NCI-H526 (cell line): ENCODE results near the gene PPT2.

ENCODE experiments used
- DNase-seq, 2 experiments: peaks; one replicate each; lab custom pipeline; 2025; lab: John Stamatoyannopoulos, UW

PPT2 gene

GRCh38 chr6:32151863-32152768, 1.8 kb upstream of the PPT2 start, which contains the start of gene PRRT1:
Gene PRRT1, minus strand, starts transcription at chr6:32151939. Its CDS starts 112 bp downstream, at chr6:32151827.
- no peak for DNase-seq

GRCh38 chr6:32152769-32153563, 975 bp upstream of the PPT2 start:
- DNase-seq, result peak in 1 of 2 experiments; percentile 74

- peak; percentile 53 to 83 for DNase-seq
Measured at GRCh38 chr6:32154514-32155161, 697 bp downstream of the PPT2 start.

- DNase-seq, result no peak
Measured at GRCh38 chr6:32156891-32157290, 3.0 kb downstream of the PPT2 start.

GRCh38 chr6:32158052-32158451, 4.1 kb downstream of the PPT2 start:
- DNase-seq, result no peak

- DNase-seq, result no peak
Measured at GRCh38 chr6:32163559-32164258, 9.8 kb downstream of the PPT2 start.

GRCh38 chr6:32164295-32164694, 10.4 kb downstream of the PPT2 start, which contains the start of gene EGFL8:
Gene EGFL8, plus strand, starts transcription at chr6:32164595. Its CDS starts 1,571 bp downstream, at chr6:32166166.
- no peak for DNase-seq

GRCh38 chr6:32166411-32167061, 12.6 kb downstream of the PPT2 start:
- DNase-seq, result no peak

GRCh38 chr6:32167154-32167760, 13.3 kb downstream of the PPT2 start:
- DNase-seq, result no peak

- no peak for DNase-seq
Measured at GRCh38 chr6:32167761-32168262, 13.9 kb downstream of the PPT2 start.

- DNase-seq, result no peak
Measured at GRCh38 chr6:32168350-32168749, 14.4 kb downstream of the PPT2 start.

- no peak for DNase-seq
Measured at GRCh38 chr6:32168807-32169591, 15.1 kb downstream of the PPT2 start.

- no peak for DNase-seq
Measured at GRCh38 chr6:32170294-32170693, 16.4 kb downstream of the PPT2 start.

- no peak for DNase-seq
Measured at GRCh38 chr6:32171234-32171633, 17.3 kb downstream of the PPT2 start.

- no peak for DNase-seq
Measured at GRCh38 chr6:32173051-32173727, 19.2 kb downstream of the PPT2 start.

- no peak for DNase-seq
Measured at GRCh38 chr6:32174416-32174815, 20.5 kb downstream of the PPT2 start.

- DNase-seq, result no peak
Measured at GRCh38 chr6:32175322-32175710, 21.4 kb downstream of the PPT2 start.

- peak; percentile 83 to 96 for DNase-seq
Measured at GRCh38 chr6:32175711-32176475, 22.0 kb downstream of the PPT2 start, which contains the start of gene AGPAT1. Gene AGPAT1, minus strand, starts transcription at chr6:32176084. Its CDS starts 4,588 bp downstream, at chr6:32171496.
